ENCODE results near the gene LRRC58.

LRRC58 gene

GRCh38 chr3:120311863-120312794 is 37.0 kb downstream of the LRRC58 start:
- no peak for TF ChIP-seq CTCF (IDR thresholded peaks at IDR 0.05)
- H3K79me2 ChIP-seq = no peaks in the 10 kb centered on the region
- no peak overlapping the region for H2AFZ ChIP-seq

GRCh38 chr3:120306519-120307455 is 42.4 kb downstream of the LRRC58 start:
- no peaks in the 10 kb centered on the region for H3K9me3 ChIP-seq (ENCODE audit: control insufficient read depth, low read length)
- no peaks in the 10 kb centered on the region for H3K79me2 ChIP-seq
- H3K9ac ChIP-seq = no peak overlapping the region
- no peak overlapping the region for H3K27ac ChIP-seq
- no peak overlapping the region for H2AFZ ChIP-seq
- TF ChIP-seq CTCF (IDR thresholded peaks at IDR 0.05) = no peak
- H3K4me3 ChIP-seq (ENCODE audit: low read depth, low read length) = no peak overlapping the region
- no peaks in the 10 kb centered on the region for H3K36me3 ChIP-seq (ENCODE audit: control insufficient read depth, insufficient read depth, low read length)
- H3K4me1 ChIP-seq = no peaks in the 10 kb centered on the region
- no peak overlapping the region for H3K4me2 ChIP-seq (ENCODE audit: low read length)
- H3K27me3 ChIP-seq (ENCODE audit: control insufficient read depth, insufficient read depth, low read length) = no peaks in the 10 kb centered on the region

More at GRCh38 chr3:120311863-120312794, 37.0 kb downstream of the LRRC58 start:
- no peaks in the 10 kb centered on the region for H3K9me3 ChIP-seq (ENCODE audit: control insufficient read depth, low read length)
- no peak overlapping the region for H3K27ac ChIP-seq
- H3K36me3 ChIP-seq (ENCODE audit: control insufficient read depth, insufficient read depth, low read length) = no peaks in the 10 kb centered on the region
- no peaks in the 10 kb centered on the region for H3K27me3 ChIP-seq (ENCODE audit: control insufficient read depth, insufficient read depth, low read length)
- no peak overlapping the region for H3K4me3 ChIP-seq (ENCODE audit: low read depth, low read length)
- no peak overlapping the region for H3K9ac ChIP-seq
- H3K4me2 ChIP-seq (ENCODE audit: low read length) = no peak overlapping the region
- H3K4me1 ChIP-seq = no peaks in the 10 kb centered on the region

- H3K4me1 ChIP-seq = no peaks in the 10 kb centered on the region
- H3K4me3 ChIP-seq (ENCODE audit: low read depth, low read length) = no peak overlapping the region
- H3K9ac ChIP-seq = no peak overlapping the region
- H3K9me3 ChIP-seq (ENCODE audit: control insufficient read depth, low read length) = no peaks in the 10 kb centered on the region
- no peaks in the 10 kb centered on the region for H3K27me3 ChIP-seq (ENCODE audit: control insufficient read depth, insufficient read depth, low read length)
- no peak for TF ChIP-seq CTCF (IDR thresholded peaks at IDR 0.05)
- H3K79me2 ChIP-seq = no peaks in the 10 kb centered on the region
- H2AFZ ChIP-seq = no peak overlapping the region
- H3K36me3 ChIP-seq (ENCODE audit: control insufficient read depth, insufficient read depth, low read length) = no peaks in the 10 kb centered on the region
- no peak overlapping the region for H3K27ac ChIP-seq
- no peak overlapping the region for H3K4me2 ChIP-seq (ENCODE audit: low read length)
Observed at GRCh38 chr3:120304616-120305015, 44.5 kb downstream of the LRRC58 start.

- Histone ChIP-seq H3K36me3 (ENCODE audit: control insufficient read depth, insufficient read depth, low read length) (no peaks in the 10 kb centered on the region), H3K4me1 (no peaks in the 10 kb centered on the region), H2AFZ (no peak overlapping the region), H3K9ac (no peak overlapping the region), H3K79me2 (no peaks in the 10 kb centered on the region), H3K4me3 (ENCODE audit: low read depth, low read length) (no peak overlapping the region), H3K9me3 (ENCODE audit: control insufficient read depth, low read length) (no peaks in the 10 kb centered on the region), H3K27me3 (ENCODE audit: control insufficient read depth, insufficient read depth, low read length) (no peaks in the 10 kb centered on the region), H3K27ac (no peak overlapping the region), H3K4me2 (ENCODE audit: low read length) (no peak overlapping the region)
- TF ChIP-seq CTCF (IDR thresholded peaks at IDR 0.05) = no peak
Observed at GRCh38 chr3:120302361-120302760, 46.8 kb downstream of the LRRC58 start.
